Right atrium auricular region (tissue), 2 donors: ENCODE measurements around the gene FFAR2. TPM values are rescaled to one million over a fixed set of nuclear protein-coding genes. Genes with fewer than 3 reads are reported as not detected.

Source experiments
- DNase-seq: peaks from one replicate; pipeline ENCODE4 v3.0.0-alpha.2; 2019; ENCODE audit warnings: low spot score
- H3K27ac ChIP-seq, 2 donors: fragments of 200-600 bp; sonication (generic); 1 replicate in 1 of 2; 2 replicates in 1 of 2; pipeline ENCODE4 v1.5.1; 2016 to 2019
- H3K27me3 ChIP-seq, 2 donors: fragments of 200-600 bp; sonication (generic); one replicate each; pipeline versions ENCODE4 v1.5.1 to v1.6.0; 2017 to 2019
- H3K36me3 ChIP-seq: fragments of 200-600 bp; sonication (generic); one replicate; pipeline ENCODE4 v1.5.1; 2016
- H3K4me1 ChIP-seq, 2 donors: fragments of 200-600 bp; sonication (generic); one replicate each; pipeline versions ENCODE4 v1.5.1 to v1.6.0; 2017 to 2019
- H3K4me3 ChIP-seq, 2 donors: fragments of 200-600 bp; sonication (generic); 1 replicate in 1 of 2; 2 replicates in 1 of 2; pipeline ENCODE4 v1.5.1; 2017 to 2019; ENCODE audit warnings: mild to moderate bottlenecking in 1 of 2, moderate library complexity in 1 of 2
- H3K9me3 ChIP-seq, 2 donors: fragments of 200-600 bp; sonication (generic); one replicate each; pipeline ENCODE4 v1.5.1; 2019
- CTCF ChIP-seq, 2 donors: fragments of 200-600 bp; sonication (generic); IDR thresholded peaks; one replicate each; pipeline ENCODE4 v1.5.1; 2019; ENCODE audit warnings: antibody characterized with exemption in 2 of 2
- total RNA-seq, 2 donors: library from RNA; depleted of rRNA; stranded (reverse); fragments of >200 nt; gene quantifications; one replicate each; pipeline ENCODE4 v1.1.0, GENCODE V29; 2016

FFAR2 gene
- total RNA-seq, 2 donors from 2014 or later: 0.20 TPM; not detected in 1

- no peak for DNase-seq
- no peak overlapping the region for H3K27ac ChIP-seq
- H3K9me3 ChIP-seq: no peaks in the 10 kb centered on the region
- no peak for TF ChIP-seq CTCF (IDR thresholded peaks at IDR 0.05)
- no peaks in the 10 kb centered on the region for H3K36me3 ChIP-seq
- no peaks in the 10 kb centered on the region for H3K4me1 ChIP-seq
- no peak overlapping the region for H3K4me3 ChIP-seq
- no peaks in the 10 kb centered on the region for H3K27me3 ChIP-seq
Measured at GRCh38 chr19:35403116-35403760, 44.8 kb upstream of the FFAR2 start.

GRCh38 chr19:35404879-35405622, 43.0 kb upstream of the FFAR2 start:
- Histone ChIP-seq H3K27ac (no peak overlapping the region), H3K4me3 (no peak overlapping the region), H3K36me3 (no peaks in the 10 kb centered on the region), H3K4me1 (no peaks in the 10 kb centered on the region), H3K9me3 (no peaks in the 10 kb centered on the region), H3K27me3 (no peaks in the 10 kb centered on the region)
- DNase-seq: no peak
- no peak for TF ChIP-seq CTCF (IDR thresholded peaks at IDR 0.05)

- Histone ChIP-seq H3K36me3 (no peaks in the 10 kb centered on the region), H3K4me3 (no peak overlapping the region), H3K27me3 (no peaks in the 10 kb centered on the region), H3K4me1 (no peaks in the 10 kb centered on the region), H3K9me3 (no peaks in the 10 kb centered on the region), H3K27ac (no peak overlapping the region)
- no peak for DNase-seq
- TF ChIP-seq CTCF (IDR thresholded peaks at IDR 0.05): no peak
Measured at GRCh38 chr19:35407619-35408018, 40.4 kb upstream of the FFAR2 start.

- DNase-seq: no peak
- Histone ChIP-seq H3K27me3 (no peaks in the 10 kb centered on the region), H3K4me3 (no peak overlapping the region), H3K4me1 (no peaks in the 10 kb centered on the region), H3K36me3 (no peaks in the 10 kb centered on the region), H3K9me3 (no peaks in the 10 kb centered on the region), H3K27ac (no peak overlapping the region)
- no peak for TF ChIP-seq CTCF (IDR thresholded peaks at IDR 0.05)
Measured at GRCh38 chr19:35408284-35409171, 39.5 kb upstream of the FFAR2 start.

- no peak for TF ChIP-seq CTCF (IDR thresholded peaks at IDR 0.05)
- Histone ChIP-seq H3K27me3 (no peaks in the 10 kb centered on the region), H3K27ac (no peak overlapping the region), H3K4me1 (no peaks in the 10 kb centered on the region), H3K4me3 (no peak overlapping the region), H3K36me3 (no peaks in the 10 kb centered on the region), H3K9me3 (no peaks in the 10 kb centered on the region)
- no peak for DNase-seq
Measured at GRCh38 chr19:35409191-35409590, 38.9 kb upstream of the FFAR2 start.
